B cell (primary cell): ENCODE results near the gene NUBP2. TPM values are rescaled to one million over a fixed set of nuclear protein-coding genes. Genes with fewer than 3 reads are reported as not detected.

ENCODE experiments used
- ATAC-seq: fragments of 200-7000 bp; cut with Tn5 transposase; one replicate; pipeline ENCODE4 v1.10.0; 2021; ENCODE audit warnings: low read depth, mild to moderate bottlenecking, moderate number of reproducible peaks, moderate library complexity
- CTCF ChIA-PET: fragments of 350-600 bp; sonication (Branson Sonifier 250); formaldehyde crosslinking; loops from one replicate; lab custom pipeline; 2021; ENCODE audit warnings: antibody characterized with exemption, inconsistent platforms; lab: Charles Lee
- POLR2A ChIA-PET: fragments of 350-600 bp; sonication (Branson Sonifier 250); formaldehyde crosslinking; loops from one replicate; lab custom pipeline; 2021; ENCODE audit warnings: antibody characterized with exemption; lab: Charles Lee
- DNase-seq: peaks from one replicate; pipeline ENCODE4 v3.0.0; 2013
- H2AFZ ChIP-seq: 2 replicates; pipeline ENCODE4 v1.6.1; 2012; ENCODE audit warnings: mild to moderate bottlenecking, low read depth, low read length; ENCODE audit not compliant: insufficient read depth, poor library complexity, severe bottlenecking
- H3K27ac ChIP-seq, 2 donors: 1 replicate in 1 of 2; 2 replicates in 1 of 2; pipeline ENCODE4 v1.5.1; 2012 to 2013; ENCODE audit warnings: low read length in 2 of 2, mild to moderate bottlenecking in 2 of 2, moderate library complexity in 1 of 2
- H3K27me3 ChIP-seq, 4 experiments: fragments of 200-600 bp in 1 of 4; sonication (generic) in 1 of 4; replicated peaks in 1 of 4; 1 replicate in 2 of 4; 2 replicates in 2 of 4; pipeline versions ENCODE4 v1.6.1 to v1.7.0; 2013 to 2016; ENCODE audit warnings: low read length in 3 of 4, mild to moderate bottlenecking in 2 of 4, mixed read lengths in 1 of 4, moderate library complexity in 1 of 4; ENCODE audit not compliant: insufficient read depth in 4 of 4, control insufficient read depth in 3 of 4; ENCODE audit errors: control extremely low read depth in 1 of 4
- H3K36me3 ChIP-seq, 2 experiments: replicated peaks in 1 of 2; 1 replicate in 1 of 2; 2 replicates in 1 of 2; pipeline versions ENCODE4 v1.6.1 to v1.7.1; 2013; ENCODE audit warnings: low read length in 1 of 2; ENCODE audit not compliant: insufficient read depth in 2 of 2, control insufficient read depth in 1 of 2; ENCODE audit errors: control extremely low read depth in 1 of 2, extremely low read depth in 1 of 2
- H3K4me1 ChIP-seq, 2 donors: fragments of 200-600 bp in 1 of 2; sonication (generic) in 1 of 2; 1 replicate in 1 of 2; 2 replicates in 1 of 2; pipeline versions ENCODE4 v1.5.1 to v1.6.1; 2013 to 2017; ENCODE audit warnings: low read length in 2 of 2; ENCODE audit not compliant: control insufficient read depth in 2 of 2, insufficient read depth in 2 of 2
- H3K4me2 ChIP-seq: replicated peaks from 2 replicates; pipeline ENCODE3; 2012; ENCODE audit warnings: mild to moderate bottlenecking, low read depth, low read length; ENCODE audit not compliant: poor library complexity, severe bottlenecking
- H3K4me3 ChIP-seq, 5 experiments: fragments of 200-600 bp in 1 of 5; sonication (generic) in 1 of 5; 1 replicate in 3 of 5; 2 replicates in 2 of 5; pipeline versions ENCODE4 v1.5.1 to v1.7.0; 2011 to 2016; ENCODE audit warnings: low read length in 4 of 5, mild to moderate bottlenecking in 4 of 5, low read depth in 2 of 5, control low read depth in 1 of 5, moderate library complexity in 1 of 5; ENCODE audit not compliant: insufficient read depth in 1 of 5; ENCODE audit errors: control extremely low read depth in 1 of 5, extremely low read depth in 1 of 5
- H3K79me2 ChIP-seq: fragments of 200-600 bp; sonication (generic); one replicate; pipeline ENCODE4 v1.6.0; 2016; ENCODE audit warnings: low read length; ENCODE audit not compliant: control insufficient read depth, insufficient read depth
- H3K9ac ChIP-seq: fragments of 200-600 bp; sonication (generic); 2 replicates; pipeline ENCODE4 v1.6.1; 2017; ENCODE audit warnings: mild to moderate bottlenecking, low read length, moderate library complexity
- H3K9me3 ChIP-seq, 3 donors: one replicate each; pipeline versions ENCODE4 v1.6.1 to v1.7.1; 2013; ENCODE audit warnings: low read length in 2 of 3; ENCODE audit not compliant: control insufficient read depth in 2 of 3, insufficient read depth in 1 of 3; ENCODE audit errors: control extremely low read depth in 1 of 3
- H4K20me1 ChIP-seq: 2 replicates; pipeline ENCODE4 v1.6.0; 2012; ENCODE audit warnings: mild to moderate bottlenecking, low read length; ENCODE audit not compliant: insufficient read depth, control insufficient read depth, poor library complexity, severe bottlenecking
- H3K27ac Mint-ChIP-seq: one replicate; pipeline ENCODE4 v1.8.0; 2021; ENCODE audit warnings: mixed read lengths
- H3K27me3 Mint-ChIP-seq: one replicate; pipeline ENCODE4 v1.8.0; 2021; ENCODE audit warnings: mixed read lengths
- H3K4me1 Mint-ChIP-seq: one replicate; pipeline ENCODE4 v1.8.0; 2021; ENCODE audit warnings: mixed read lengths
- H3K4me3 Mint-ChIP-seq: one replicate; pipeline ENCODE4 v1.8.0; 2021; ENCODE audit warnings: mixed read lengths
- H3K9me3 Mint-ChIP-seq: one replicate; pipeline ENCODE4 v1.8.0; 2022; ENCODE audit warnings: mixed read lengths; ENCODE audit not compliant: insufficient read depth
- CTCF ChIP-seq: fragments of 200-600 bp; IDR thresholded peaks from one replicate; pipeline ENCODE4 v1.8.0; 2022; ENCODE audit warnings: antibody characterized with exemption, mild to moderate bottlenecking
- EZH2 ChIP-seq: IDR thresholded peaks from 2 replicates; pipeline ENCODE4 v1.6.1; 2012; ENCODE audit warnings: borderline replicate concordance, low read depth, mild to moderate bottlenecking, moderate library complexity, low read length; ENCODE audit not compliant: insufficient read depth, poor library complexity, severe bottlenecking
- WGBS: methylation state at CpG from one replicate; pipeline ENCODE4 v1.1.5; 2013; ENCODE audit warnings: missing lambda C conversion rate; ENCODE audit not compliant: insufficient coverage; 5-methylcytosine and 5-hydroxymethylcytosine counted together
- intact Hi-C: fragments of 100-400 bp; cut with micrococcal nuclease; formaldehyde crosslinking; loops from one replicate; pipeline ENCODE4 v1.10.0; 2022
- polyA plus RNA-seq: library from polyadenylated mRNA; depleted of rRNA; stranded (reverse); fragments of >200 nt; gene quantifications from 2 replicates; pipeline ENCODE4 v1.2.3, GENCODE V29; 2012
- total RNA-seq, 2 donors: library from RNA; stranded (reverse); fragments of 120-200 nt in 1 of 2; gene quantifications; 1 replicate in 1 of 2; 2 replicates in 1 of 2; pipeline versions ENCODE4 v1.2.3 to v1.2.4, GENCODE V29; 2013 to 2022

Gene NUBP2
- total and polyA plus RNA-seq, 2 donors (not counting 1 experiment from before 2014, with no cell fraction given): 50.2 to 71.7 TPM

GRCh38 chr16:1816396-1817275, 33.9 kb downstream of the NUBP2 start:
- peaks cover 2 to 56% of the 10 kb centered on the region in 2 experiments for H3K36me3 ChIP-seq
- no peak overlapping the region for H3K4me3 Mint-ChIP-seq
- H3K27me3 ChIP-seq: no peaks in the 10 kb centered on the region
- H3K27ac ChIP-seq: no peak overlapping the region
- DNase-seq (no peak), ATAC-seq (no peak)
- no peaks in the 10 kb centered on the region for H3K9me3 ChIP-seq
- H3K4me1 Mint-ChIP-seq: no peaks in the 10 kb centered on the region
- H3K4me1 ChIP-seq: no peaks in the 10 kb centered on the region
- no peak overlapping the region for H3K4me3 ChIP-seq
- CTCF ChIA-PET: no interaction called here
- H3K9me3 Mint-ChIP-seq: no peaks in the 10 kb centered on the region
- H2AFZ ChIP-seq: no peak overlapping the region
- peaks cover 20% of the 10 kb centered on the region for H4K20me1 ChIP-seq
- no peak overlapping the region for H3K4me2 ChIP-seq
- no peaks in the 10 kb centered on the region for H3K27me3 Mint-ChIP-seq
- intact Hi-C loops: no loop called here
- peaks cover 11% of the 10 kb centered on the region for H3K79me2 ChIP-seq
- no peak overlapping the region for H3K27ac Mint-ChIP-seq
- TF ChIP-seq EZH2 (no peak), CTCF (no peak)
- POLR2A ChIA-PET: no interaction called here
- H3K9ac ChIP-seq: no peak overlapping the region
- WGBS: 95% methylated on average over 36 of the region's 40 CpGs

- Histone ChIP-seq H4K20me1 (peaks cover 25% of the 10 kb centered on the region), H2AFZ (no peak overlapping the region), H3K9ac (no peak overlapping the region), H3K4me1 (no peaks in the 10 kb centered on the region), H3K27ac (no peak overlapping the region), H3K79me2 (peaks cover 17% of the 10 kb centered on the region), H3K4me3 (no peak overlapping the region), H3K36me3 (peaks cover 2 to 61% of the 10 kb centered on the region in 2 experiments), H3K27me3 (no peaks in the 10 kb centered on the region), H3K4me2 (no peak overlapping the region), H3K9me3 (no peaks in the 10 kb centered on the region)
- CTCF ChIA-PET: no interaction called here
- no peaks in the 10 kb centered on the region for H3K9me3 Mint-ChIP-seq
- H3K27ac Mint-ChIP-seq: no peak overlapping the region
- POLR2A ChIA-PET: no interaction called here
- TF ChIP-seq CTCF: no peak
- TF ChIP-seq EZH2: no peak
- intact Hi-C loops: no loop called here
- H3K27me3 Mint-ChIP-seq: no peaks in the 10 kb centered on the region
- 96% methylated on average over 9 of the region's 9 CpGs for WGBS
- DNase-seq (no peak), ATAC-seq (no peak)
- no peaks in the 10 kb centered on the region for H3K4me1 Mint-ChIP-seq
- no peak overlapping the region for H3K4me3 Mint-ChIP-seq
These were observed 34.5 kb downstream of the NUBP2 start for GRCh38 chr16:1817276-1817589.
